H9 (cell line): Measurements from ENCODE around the gene MFSD1. TPM values are rescaled to one million over a fixed set of nuclear protein-coding genes. Genes with fewer than 3 reads are reported as not detected.

Experiments
- DNase-seq: peaks from one replicate; pipeline ENCODE4 v3.0.0-alpha.2; 2017
- H2AFZ ChIP-seq: one replicate; pipeline ENCODE4 v1.6.1; 2013; ENCODE audit warnings: mild to moderate bottlenecking, low read length, control low read depth, moderate library complexity
- H2AK5ac ChIP-seq: 2 replicates; pipeline ENCODE4 v1.6.1; 2013; ENCODE audit warnings: low read length, control low read depth, mixed read lengths; ENCODE audit not compliant: insufficient read length
- H2BK120ac ChIP-seq: one replicate; pipeline ENCODE4 v1.6.1; 2013; ENCODE audit warnings: low read depth, mild to moderate bottlenecking, low read length, control low read depth, inconsistent platforms; ENCODE audit not compliant: poor library complexity, severe bottlenecking
- H2BK12ac ChIP-seq: 2 replicates; pipeline ENCODE4 v1.6.1; 2013; ENCODE audit warnings: low read length, control low read depth, mixed read lengths, low read depth; ENCODE audit not compliant: insufficient read length
- H2BK15ac ChIP-seq: 2 replicates; pipeline ENCODE4 v1.6.1; 2013; ENCODE audit warnings: low read depth, low read length, control low read depth
- H2BK20ac ChIP-seq: one replicate; pipeline ENCODE4 v1.6.1; 2013; ENCODE audit warnings: low read depth, mild to moderate bottlenecking, low read length, control low read depth, inconsistent platforms; ENCODE audit not compliant: poor library complexity, severe bottlenecking
- H2BK5ac ChIP-seq: 2 replicates; pipeline ENCODE4 v1.6.1; 2013; ENCODE audit warnings: low read length, control low read depth, mixed read lengths; ENCODE audit not compliant: insufficient read length
- H3K14ac ChIP-seq: 2 replicates; pipeline ENCODE4 v1.6.1; 2013; ENCODE audit warnings: low read length, control low read depth; ENCODE audit not compliant: insufficient read depth
- H3K18ac ChIP-seq: 2 replicates; pipeline ENCODE4 v1.6.1; 2013; ENCODE audit warnings: low read depth, mild to moderate bottlenecking, mixed read lengths, low read length, control low read depth; ENCODE audit not compliant: insufficient read length
- H3K23ac ChIP-seq: 2 replicates; pipeline ENCODE4 v1.6.1; 2013; ENCODE audit warnings: low read length, control low read depth, mixed read lengths, low read depth; ENCODE audit not compliant: insufficient read length
- H3K23me2 ChIP-seq: 2 replicates; pipeline ENCODE4 v1.6.1; 2013; ENCODE audit warnings: low read depth, mild to moderate bottlenecking, mixed read lengths, low read length, control low read depth; ENCODE audit not compliant: insufficient read length, poor library complexity, severe bottlenecking
- H3K27ac ChIP-seq: 2 replicates; pipeline ENCODE4 v1.5.1; 2013; ENCODE audit warnings: low read length, control low read depth, mixed read lengths, low read depth; ENCODE audit not compliant: insufficient read length
- H3K27me3 ChIP-seq: 2 replicates; pipeline ENCODE4 v1.6.1; 2013; ENCODE audit warnings: low read length, control low read depth, inconsistent platforms; ENCODE audit not compliant: insufficient read depth
- H3K4ac ChIP-seq: 2 replicates; pipeline ENCODE4 v1.6.1; 2013; ENCODE audit warnings: low read depth, mild to moderate bottlenecking, control low read depth, inconsistent platforms, low read length, moderate library complexity
- H3K4me1 ChIP-seq: 2 replicates; pipeline ENCODE4 v1.6.1; 2013; ENCODE audit warnings: low read length, control low read depth, inconsistent platforms; ENCODE audit not compliant: insufficient read depth
- H3K4me2 ChIP-seq: 2 replicates; pipeline ENCODE4 v1.6.1; 2013; ENCODE audit warnings: low read length, control low read depth, mixed read lengths; ENCODE audit not compliant: insufficient read length, insufficient read depth
- H3K56ac ChIP-seq: 2 replicates; pipeline ENCODE4 v1.6.1; 2013; ENCODE audit warnings: low read depth, mild to moderate bottlenecking, mixed read lengths, low read length, control low read depth; ENCODE audit not compliant: insufficient read length
- H3K79me1 ChIP-seq: 2 replicates; pipeline ENCODE4 v1.6.1; 2013; ENCODE audit warnings: low read depth, mild to moderate bottlenecking, moderate library complexity, low read length, control low read depth, inconsistent platforms; ENCODE audit not compliant: insufficient read depth, poor library complexity, severe bottlenecking
- H3K79me2 ChIP-seq: 2 replicates; pipeline ENCODE4 v1.6.1; 2013; ENCODE audit warnings: low read length, control low read depth, inconsistent platforms; ENCODE audit not compliant: insufficient read depth
- H3K9ac ChIP-seq: 2 replicates; pipeline ENCODE4 v1.6.1; 2013; ENCODE audit warnings: low read length, control low read depth, mixed read lengths; ENCODE audit not compliant: insufficient read length; ENCODE audit errors: extremely low read depth
- H3K9me3 ChIP-seq: one replicate; pipeline ENCODE4 v1.6.1; 2013; ENCODE audit warnings: low read depth, low read length, inconsistent platforms; ENCODE audit not compliant: control insufficient read depth
- H3T11ph ChIP-seq: one replicate; pipeline ENCODE4 v1.6.1; 2013; ENCODE audit warnings: mild to moderate bottlenecking, low read length, control low read depth, inconsistent platforms
- H4K20me1 ChIP-seq: one replicate; pipeline ENCODE4 v1.6.1; 2013; ENCODE audit not compliant: control insufficient read depth, insufficient read length, insufficient read depth
- H4K5ac ChIP-seq: 2 replicates; pipeline ENCODE4 v1.6.1; 2013; ENCODE audit warnings: low read depth, mild to moderate bottlenecking, mixed read lengths, low read length, control low read depth; ENCODE audit not compliant: insufficient read length
- H4K8ac ChIP-seq: replicated peaks from 2 replicates; pipeline ENCODE4 v1.6.1; 2013; ENCODE audit warnings: low read length, control low read depth, mixed read lengths, low read depth; ENCODE audit not compliant: insufficient read length
- H4K91ac ChIP-seq: 2 replicates; pipeline ENCODE4 v1.6.1; 2013; ENCODE audit warnings: low read depth, mild to moderate bottlenecking, moderate library complexity, mixed read lengths, low read length, control low read depth; ENCODE audit not compliant: insufficient read length
- H3K27ac Mint-ChIP-seq, 3 experiments: 2 replicates in 2 of 3; 3 replicates in 1 of 3; pipeline ENCODE4 v1.8.0; 2020 to 2021; ENCODE audit warnings: mixed read lengths in 3 of 3, mild to moderate bottlenecking in 1 of 3, moderate library complexity in 1 of 3
- H3K27me3 Mint-ChIP-seq: 2 replicates; pipeline ENCODE4 v1.8.0; 2021; ENCODE audit warnings: low read depth, mild to moderate bottlenecking, moderate library complexity, mixed read lengths
- H3K36me3 Mint-ChIP-seq, 3 experiments: 2 replicates in 2 of 3; 3 replicates in 1 of 3; pipeline ENCODE4 v1.8.0; 2020 to 2021; ENCODE audit warnings: low read depth in 3 of 3, mixed read lengths in 3 of 3; ENCODE audit not compliant: insufficient read depth in 1 of 3
- H3K4me1 Mint-ChIP-seq, 2 experiments: 2 replicates each; pipeline ENCODE4 v1.8.0; 2020; ENCODE audit warnings: mixed read lengths in 2 of 2
- H3K4me3 Mint-ChIP-seq, 2 experiments: 2 replicates in 1 of 2; 3 replicates in 1 of 2; pipeline ENCODE4 v1.8.0; 2020 to 2021; ENCODE audit warnings: mild to moderate bottlenecking in 2 of 2, mixed read lengths in 2 of 2, moderate library complexity in 1 of 2
- H3K9me3 Mint-ChIP-seq, 2 experiments: 2 replicates in 1 of 2; 3 replicates in 1 of 2; pipeline ENCODE4 v1.8.0; 2020; ENCODE audit warnings: mild to moderate bottlenecking in 2 of 2, mixed read lengths in 2 of 2, moderate library complexity in 1 of 2
- WGBS: extraction: QIAGEN DNeasy Blood & Tissue Kit; methylation state at CpG from one replicate; pipeline ENCODE4 v1.1.7; 2013; ENCODE audit warnings: missing lambda C conversion rate, low lambda C conversion rate, mixed read lengths; ENCODE audit not compliant: insufficient read length; ENCODE audit errors: extremely low coverage; 5-methylcytosine and 5-hydroxymethylcytosine counted together
- total RNA-seq: library from RNA; stranded (reverse); gene quantifications from 2 replicates; pipeline ENCODE4 v1.2.1, GENCODE V29; 2021
- TF ChIP-seq, protein P1 (sequence below): fragments of 200-600 bp; sonication (generic); conservative IDR thresholded peaks from 3 replicates; pipeline ENCODE4 v1.8.0; 2021; ENCODE audit warnings: antibody characterized with exemption, mild to moderate bottlenecking

MFSD1 gene
- total RNA-seq, 1 experiment from 2014 or later, result 9.5 TPM

DNA sequence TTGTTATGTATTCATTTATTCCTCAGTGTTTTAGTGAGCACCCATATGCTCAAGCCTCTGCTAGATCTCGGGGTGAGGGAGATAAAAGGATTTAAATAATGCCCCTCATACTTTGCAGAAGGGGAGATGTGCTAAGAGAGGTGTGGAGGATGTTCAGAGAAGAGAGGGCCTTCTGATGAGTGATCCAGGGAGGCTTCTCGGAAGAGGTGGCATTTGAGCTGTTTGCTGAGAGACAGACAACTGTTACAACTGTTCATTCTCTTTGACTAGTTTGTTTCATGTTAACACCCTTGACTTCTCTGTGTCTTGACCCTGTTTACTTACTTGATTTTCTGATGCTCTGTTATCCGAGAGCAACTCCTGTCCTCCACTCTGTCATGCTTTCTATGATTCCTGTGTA lies 34.5 kb downstream of the MFSD1 start:
- H2AK5ac ChIP-seq, result no peak overlapping the region
- no peak overlapping the region for H3K4me2 ChIP-seq
- no CpG with 5 or more reads among the region's 3 CpGs for WGBS
- no peaks in the 10 kb centered on the region for H3K4me1 ChIP-seq
- no peaks in the 10 kb centered on the region for H3K9me3 ChIP-seq
- Mint-ChIP-seq H3K9me3 (no peaks in the 10 kb centered on the region), H3K27ac (0 out of 7 replicates have a peak overlapping the region, but pooled peaks of 1 of the 3 experiments have one; percentile 6), H3K27me3 (peaks cover 4% of the 10 kb centered on the region), H3K4me3 (no peak overlapping the region), H3K36me3 (no peaks in the 10 kb centered on the region; a peak in 1 of 7 replicates), H3K4me1 (peaks cover 4 to 12% of the 10 kb centered on the region in 2 experiments; a peak in 3 of 4 replicates)
- no peak overlapping the region for H3K27ac ChIP-seq
- no peaks in the 10 kb centered on the region for H4K20me1 ChIP-seq
- H3K9ac ChIP-seq, result no peak overlapping the region
- H4K91ac ChIP-seq, result no peak overlapping the region
- H2BK15ac ChIP-seq, result no peak overlapping the region
- H2BK120ac ChIP-seq, result no peak overlapping the region
- H3K79me2 ChIP-seq, result no peaks in the 10 kb centered on the region
- no peaks in the 10 kb centered on the region for H3K27me3 ChIP-seq
- no peak overlapping the region for H2BK12ac ChIP-seq
- H3K18ac ChIP-seq, result no peak overlapping the region
- H3K23me2 ChIP-seq, result no peaks in the 10 kb centered on the region
- H4K5ac ChIP-seq, result no peak overlapping the region
- no peak overlapping the region for H3T11ph ChIP-seq
- no peak overlapping the region for H3K4ac ChIP-seq
- no peak for DNase-seq
- TF ChIP-seq, protein P1, sequence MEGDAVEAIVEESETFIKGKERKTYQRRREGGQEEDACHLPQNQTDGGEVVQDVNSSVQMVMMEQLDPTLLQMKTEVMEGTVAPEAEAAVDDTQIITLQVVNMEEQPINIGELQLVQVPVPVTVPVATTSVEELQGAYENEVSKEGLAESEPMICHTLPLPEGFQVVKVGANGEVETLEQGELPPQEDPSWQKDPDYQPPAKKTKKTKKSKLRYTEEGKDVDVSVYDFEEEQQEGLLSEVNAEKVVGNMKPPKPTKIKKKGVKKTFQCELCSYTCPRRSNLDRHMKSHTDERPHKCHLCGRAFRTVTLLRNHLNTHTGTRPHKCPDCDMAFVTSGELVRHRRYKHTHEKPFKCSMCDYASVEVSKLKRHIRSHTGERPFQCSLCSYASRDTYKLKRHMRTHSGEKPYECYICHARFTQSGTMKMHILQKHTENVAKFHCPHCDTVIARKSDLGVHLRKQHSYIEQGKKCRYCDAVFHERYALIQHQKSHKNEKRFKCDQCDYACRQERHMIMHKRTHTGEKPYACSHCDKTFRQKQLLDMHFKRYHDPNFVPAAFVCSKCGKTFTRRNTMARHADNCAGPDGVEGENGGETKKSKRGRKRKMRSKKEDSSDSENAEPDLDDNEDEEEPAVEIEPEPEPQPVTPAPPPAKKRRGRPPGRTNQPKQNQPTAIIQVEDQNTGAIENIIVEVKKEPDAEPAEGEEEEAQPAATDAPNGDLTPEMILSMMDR, result no peak
- no peak overlapping the region for H2BK5ac ChIP-seq
- no peak overlapping the region for H4K8ac ChIP-seq
- H2AFZ ChIP-seq, result no peak overlapping the region
- H3K14ac ChIP-seq, result no peak overlapping the region
- no peak overlapping the region for H2BK20ac ChIP-seq
- H3K56ac ChIP-seq, result no peak overlapping the region
- no peak overlapping the region for H3K23ac ChIP-seq
- H3K79me1 ChIP-seq, result no peaks in the 10 kb centered on the region
